Panc1 (cell line): Measurements from ENCODE around the gene NXPH1.

ENCODE experiments used
- CTCF ChIP-seq: fragments of 450-650 bp; IDR thresholded peaks from 2 replicates; pipeline ENCODE4 v1.5.1; 2017; ENCODE audit warnings: mild to moderate bottlenecking
- POLR2AphosphoS5 ChIP-seq: IDR thresholded peaks from 2 replicates; pipeline ENCODE4 v1.6.1; 2012; ENCODE audit warnings: mild to moderate bottlenecking, low read depth, low read length, moderate library complexity

- TF ChIP-seq CTCF: no peak
- no peak for TF ChIP-seq POLR2AphosphoS5
These were observed 158.8 kb downstream of the NXPH1 start for GRCh38 chr7:8592167-8592566.
